ENCODE data around the gene ATG4C.

Gene ATG4C

DNA sequence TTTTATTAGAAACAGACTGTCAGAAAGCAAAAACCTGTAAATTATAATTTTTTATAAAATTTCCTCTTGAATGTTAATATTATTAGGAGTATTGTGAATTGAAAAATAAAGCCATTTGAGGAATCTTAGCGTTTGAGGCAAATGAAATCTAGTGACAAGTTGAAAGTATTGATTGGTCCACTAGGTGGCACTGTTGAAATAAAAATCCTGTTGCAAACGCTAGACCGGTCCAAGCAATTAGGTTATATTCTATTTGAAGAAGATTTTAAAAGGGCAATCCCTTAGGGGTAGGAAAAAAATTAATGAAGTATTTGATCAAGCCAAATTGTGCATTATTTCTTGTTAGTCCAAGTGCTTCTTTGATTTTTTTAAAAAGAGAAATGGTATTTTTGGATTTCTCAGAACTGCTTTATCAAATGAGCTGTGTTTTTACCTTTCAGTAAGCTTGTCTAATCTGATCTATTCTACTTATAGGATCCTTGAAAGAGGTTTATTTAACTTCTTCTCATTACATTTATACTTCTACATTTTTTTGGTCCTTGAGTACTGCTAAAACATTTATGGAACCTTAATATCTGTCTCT is 57.7 kb downstream of the ATG4C start:
- H3K36me3 Mint-ChIP-seq (ENCODE audit: low read depth), result peaks cover 9% of the 10 kb centered on the region
- H3K4me3 Mint-ChIP-seq, result no peak overlapping the region
- H3K27me3 Mint-ChIP-seq, result no peaks in the 10 kb centered on the region
- intact Hi-C loops (cut with micrococcal nuclease), result loop anchor here (10.0 kb wide), 1 partner anchor 693 kb away; no protein-coding TSS in a partner anchor
- H3K9me3 Mint-ChIP-seq, result no peaks in the 10 kb centered on the region
- H3K4me1 Mint-ChIP-seq (ENCODE audit: low read depth), result no peaks in the 10 kb centered on the region
- H3K27ac Mint-ChIP-seq, result no peak overlapping the region

DNA sequence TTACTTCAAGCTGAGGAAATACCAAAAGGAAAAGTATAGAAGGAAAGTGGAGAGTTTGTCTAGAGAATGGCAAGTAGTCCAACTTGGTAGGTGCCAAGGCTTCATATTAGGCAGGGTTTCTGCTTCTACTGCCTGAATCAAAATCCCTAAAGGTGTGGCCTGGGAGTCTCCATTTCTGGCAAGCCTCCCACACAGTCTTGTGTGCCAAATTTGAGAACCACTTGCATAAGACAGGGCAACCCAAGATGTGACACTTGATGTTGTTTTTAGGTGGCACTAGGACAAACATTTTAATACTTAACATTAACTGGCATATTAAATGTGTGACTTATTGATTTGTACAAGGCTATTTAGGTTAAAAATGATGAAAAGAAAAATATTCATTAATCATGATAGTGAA is 60.1 kb downstream of the ATG4C start:
- H3K36me3 Mint-ChIP-seq (ENCODE audit: low read depth), result peaks cover 3% of the 10 kb centered on the region
- H3K27me3 Mint-ChIP-seq, result no peaks in the 10 kb centered on the region
- intact Hi-C loops (cut with micrococcal nuclease), result loop anchor here (10.0 kb wide), 1 partner anchor 691 kb away; no protein-coding TSS in a partner anchor
- no peaks in the 10 kb centered on the region for H3K9me3 Mint-ChIP-seq
- no peak overlapping the region for H3K4me3 Mint-ChIP-seq
- H3K4me1 Mint-ChIP-seq (ENCODE audit: low read depth), result no peaks in the 10 kb centered on the region
- no peak overlapping the region for H3K27ac Mint-ChIP-seq

DNA sequence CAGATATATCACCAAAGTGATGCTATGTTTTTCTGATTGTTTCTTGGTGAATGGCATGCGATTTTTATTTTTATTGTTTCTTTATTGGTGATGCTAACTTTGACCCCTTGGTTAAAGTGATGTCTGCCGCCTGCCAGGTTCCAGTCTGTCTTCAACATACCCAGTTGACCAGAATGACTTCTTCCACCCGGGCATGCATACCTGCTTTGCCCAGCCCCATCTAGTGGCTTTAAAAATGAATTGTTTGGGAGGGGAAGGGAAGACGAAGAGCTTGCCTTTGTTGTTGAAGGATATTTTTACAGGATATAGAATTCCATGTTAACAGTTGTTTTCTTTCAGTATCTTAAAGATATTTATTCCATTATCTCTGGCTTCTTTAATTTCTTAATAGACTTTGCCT is 65.1 kb downstream of the ATG4C start:
- Mint-ChIP-seq H3K4me3 (no peak overlapping the region), H3K27me3 (no peaks in the 10 kb centered on the region), H3K27ac (no peak overlapping the region), H3K4me1 (ENCODE audit: low read depth) (no peaks in the 10 kb centered on the region), H3K36me3 (ENCODE audit: low read depth) (peaks cover 47% of the 10 kb centered on the region), H3K9me3 (no peaks in the 10 kb centered on the region)
- intact Hi-C loops (cut with micrococcal nuclease), result loop anchor here (10.0 kb wide), 1 partner anchor 686 kb away; no protein-coding TSS in a partner anchor

DNA sequence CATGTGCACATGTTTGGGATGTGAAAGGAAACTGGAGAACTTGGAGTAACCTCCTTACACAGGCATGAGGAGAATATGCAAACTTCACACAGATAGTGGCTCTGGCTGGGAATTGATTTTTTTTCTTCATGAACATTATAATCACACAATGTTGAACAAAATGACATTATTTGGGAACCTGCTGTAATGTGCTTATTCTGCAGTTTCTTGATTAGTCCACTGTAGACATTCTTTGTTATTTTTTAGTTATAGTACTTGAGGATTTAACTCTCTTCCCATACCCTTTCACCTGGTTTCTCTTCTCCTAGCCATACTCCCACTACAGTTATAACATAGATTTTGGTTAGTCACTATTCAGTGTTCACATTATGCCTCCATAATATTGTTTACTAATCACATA is 68.3 kb downstream of the ATG4C start:
- Mint-ChIP-seq H3K4me3 (no peak overlapping the region), H3K27me3 (no peaks in the 10 kb centered on the region)

DNA sequence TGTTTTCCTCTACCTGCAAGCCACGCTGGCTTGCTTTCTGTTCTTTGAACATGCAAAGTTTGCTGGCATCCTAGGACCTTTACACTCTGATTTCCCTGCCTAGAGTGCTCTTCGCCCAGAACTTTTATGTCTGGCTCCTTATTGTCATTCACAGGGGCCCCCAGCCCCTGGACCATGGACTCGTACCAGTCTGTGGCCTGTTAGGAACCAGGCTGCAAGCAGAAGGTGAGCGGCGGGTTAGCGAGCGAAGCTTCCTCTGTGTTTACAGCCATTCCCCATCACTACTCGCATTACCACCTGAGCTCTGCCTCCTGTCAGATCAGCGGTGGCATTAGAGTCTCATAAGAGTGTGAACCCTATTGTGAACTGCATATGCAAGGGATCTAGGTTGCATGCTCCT is 73.0 kb downstream of the ATG4C start:
- H3K27me3 Mint-ChIP-seq, result no peaks in the 10 kb centered on the region
- intact Hi-C loops (cut with micrococcal nuclease), result no loop called here

More for the DNA sequence above, 68.3 kb downstream of the ATG4C start:
- Mint-ChIP-seq H3K36me3 (ENCODE audit: low read depth) (peaks cover 79% of the 10 kb centered on the region), H3K9me3 (no peaks in the 10 kb centered on the region), H3K27ac (no peak overlapping the region), H3K4me1 (ENCODE audit: low read depth) (no peaks in the 10 kb centered on the region)
- intact Hi-C loops (cut with micrococcal nuclease), result no loop called here

DNA sequence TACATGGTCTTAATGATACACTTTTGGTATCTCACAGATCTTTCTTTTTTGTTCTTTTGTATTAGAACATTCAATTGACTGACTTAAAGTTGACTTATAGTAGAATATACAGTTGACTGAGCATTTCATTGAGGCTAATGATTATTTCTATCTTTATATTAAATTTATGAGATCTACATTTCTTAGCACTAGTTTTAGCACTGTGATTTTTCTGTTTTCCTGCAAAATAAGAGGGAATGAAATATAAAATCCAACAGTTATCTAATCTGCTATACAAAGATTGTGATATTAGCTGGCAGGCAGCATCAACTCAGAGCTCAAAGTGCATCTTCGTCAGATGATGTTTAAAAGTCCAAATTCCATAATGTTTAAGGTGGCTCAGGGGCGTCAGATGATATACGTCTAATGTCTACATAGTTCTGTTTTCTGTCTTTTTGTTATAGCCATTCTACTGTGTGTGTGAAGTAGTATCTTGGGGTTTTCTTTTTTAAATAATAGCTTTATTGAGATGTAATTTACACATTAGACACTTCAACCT is 85.4 kb downstream of the ATG4C start:
- peaks cover 53% of the 10 kb centered on the region for H3K27me3 Mint-ChIP-seq
- peaks cover 15% of the 10 kb centered on the region for H3K4me1 Mint-ChIP-seq (ENCODE audit: low read depth)
- peaks cover 1% of the 10 kb centered on the region for H3K36me3 Mint-ChIP-seq (ENCODE audit: low read depth)
- intact Hi-C loops (cut with micrococcal nuclease), result no loop called here
- H3K27ac Mint-ChIP-seq, result no peak overlapping the region
- H3K4me3 Mint-ChIP-seq, result no peak overlapping the region
- no peaks in the 10 kb centered on the region for H3K9me3 Mint-ChIP-seq

More for the DNA sequence above, 73.0 kb downstream of the ATG4C start:
- peaks cover 71% of the 10 kb centered on the region for H3K36me3 Mint-ChIP-seq (ENCODE audit: low read depth)
- H3K27ac Mint-ChIP-seq, result no peak overlapping the region
- no peaks in the 10 kb centered on the region for H3K9me3 Mint-ChIP-seq
- H3K4me3 Mint-ChIP-seq, result no peak overlapping the region
- no peaks in the 10 kb centered on the region for H3K4me1 Mint-ChIP-seq (ENCODE audit: low read depth)

DNA sequence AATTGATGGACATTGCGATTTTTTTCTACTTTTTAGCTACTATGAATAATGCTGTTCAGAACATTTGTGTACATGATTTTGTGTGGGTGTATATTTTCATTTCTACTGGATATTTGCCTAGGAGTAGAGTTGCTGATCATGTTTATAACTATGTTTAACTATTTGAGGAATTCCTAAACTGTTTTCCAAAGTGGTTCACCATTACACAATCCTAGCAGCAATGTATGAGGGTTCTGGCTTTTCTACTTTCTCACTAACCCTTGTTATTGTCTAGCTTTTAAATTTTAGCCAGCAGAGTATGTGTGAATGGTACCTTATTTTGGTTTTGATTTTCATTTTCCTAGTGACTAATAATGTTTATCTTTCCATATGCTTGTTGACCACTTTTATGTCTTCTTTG is 86.2 kb downstream of the ATG4C start:
- Mint-ChIP-seq H3K4me1 (ENCODE audit: low read depth) (peaks cover 15% of the 10 kb centered on the region), H3K36me3 (ENCODE audit: low read depth) (no peaks in the 10 kb centered on the region), H3K4me3 (no peak overlapping the region), H3K27me3 (peaks cover 58% of the 10 kb centered on the region), H3K9me3 (no peaks in the 10 kb centered on the region), H3K27ac (no peak overlapping the region)
- intact Hi-C loops (cut with micrococcal nuclease), result no loop called here

DNA sequence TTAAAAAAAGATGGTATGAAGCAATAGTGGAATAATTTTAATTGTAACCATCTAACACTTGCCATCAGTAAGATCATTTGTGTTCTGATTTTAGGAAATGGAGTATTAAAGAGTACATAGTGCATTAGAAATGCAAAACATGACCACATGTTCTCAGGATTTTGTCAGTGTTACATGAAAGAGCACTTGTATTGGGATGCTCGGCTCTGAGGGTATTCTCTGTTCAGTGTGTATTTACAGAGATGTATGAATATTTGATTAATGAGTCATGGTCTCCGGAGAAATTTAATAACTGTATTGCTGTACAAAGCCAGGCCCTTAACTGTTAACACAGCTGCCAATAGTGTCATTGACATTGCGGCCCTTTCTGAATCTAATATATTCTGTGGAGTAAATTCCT is 91.7 kb downstream of the ATG4C start:
- H3K36me3 Mint-ChIP-seq (ENCODE audit: low read depth), result no peaks in the 10 kb centered on the region
- H3K27me3 Mint-ChIP-seq, result peaks cover 71% of the 10 kb centered on the region
- H3K4me1 Mint-ChIP-seq (ENCODE audit: low read depth), result no peaks in the 10 kb centered on the region
- H3K4me3 Mint-ChIP-seq, result no peak overlapping the region
- intact Hi-C loops (cut with micrococcal nuclease), result no loop called here
- peaks cover 7% of the 10 kb centered on the region for H3K9me3 Mint-ChIP-seq
- H3K27ac Mint-ChIP-seq, result no peak overlapping the region

DNA sequence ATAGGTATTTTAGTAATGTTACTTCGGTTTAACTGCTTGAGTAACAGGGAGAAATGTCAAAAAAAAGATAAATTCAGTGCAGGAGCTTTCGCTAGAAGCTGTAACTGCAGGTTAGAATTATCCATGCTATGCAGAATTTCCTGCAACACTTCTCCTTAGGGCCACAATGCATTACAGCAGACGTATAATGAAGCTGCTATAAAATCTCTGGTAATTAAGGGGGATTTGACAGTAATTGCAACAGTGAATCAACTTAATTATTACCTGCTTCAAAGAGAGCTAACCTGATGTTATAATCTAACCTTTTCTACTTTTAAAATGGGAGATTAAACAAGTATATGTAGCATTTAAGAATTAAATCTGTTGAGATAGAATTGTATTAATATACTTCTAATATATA is 92.6 kb downstream of the ATG4C start:
- Mint-ChIP-seq H3K36me3 (ENCODE audit: low read depth) (no peaks in the 10 kb centered on the region), H3K4me1 (ENCODE audit: low read depth) (no peaks in the 10 kb centered on the region), H3K9me3 (peaks cover 7% of the 10 kb centered on the region), H3K27me3 (peaks cover 66% of the 10 kb centered on the region), H3K27ac (no peak overlapping the region), H3K4me3 (no peak overlapping the region)
- intact Hi-C loops (cut with micrococcal nuclease), result no loop called here

DNA sequence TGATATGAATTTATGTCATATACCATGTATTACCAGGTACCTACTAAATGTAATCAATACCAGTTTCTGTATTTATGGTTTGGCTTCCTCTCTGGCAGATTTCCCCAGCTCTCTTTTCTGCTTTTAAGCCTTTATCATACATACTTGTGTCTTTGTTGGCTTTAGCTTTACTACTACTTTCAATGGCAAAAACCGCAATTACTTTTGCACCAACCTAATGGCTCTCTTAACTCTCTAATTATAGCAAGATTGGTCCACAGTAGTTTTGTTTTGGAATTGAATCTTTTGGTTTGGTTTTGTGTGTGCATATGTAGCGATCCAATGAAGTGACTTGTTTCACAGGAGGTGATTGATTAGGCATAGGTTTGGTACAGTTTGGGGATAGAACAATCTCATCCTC is 93.6 kb downstream of the ATG4C start:
- H3K36me3 Mint-ChIP-seq (ENCODE audit: low read depth), result no peaks in the 10 kb centered on the region
- intact Hi-C loops (cut with micrococcal nuclease), result no loop called here
- H3K4me1 Mint-ChIP-seq (ENCODE audit: low read depth), result no peaks in the 10 kb centered on the region
- H3K4me3 Mint-ChIP-seq, result no peak overlapping the region
- peaks cover 63% of the 10 kb centered on the region for H3K27me3 Mint-ChIP-seq
- peaks cover 7% of the 10 kb centered on the region for H3K9me3 Mint-ChIP-seq
- no peak overlapping the region for H3K27ac Mint-ChIP-seq

DNA sequence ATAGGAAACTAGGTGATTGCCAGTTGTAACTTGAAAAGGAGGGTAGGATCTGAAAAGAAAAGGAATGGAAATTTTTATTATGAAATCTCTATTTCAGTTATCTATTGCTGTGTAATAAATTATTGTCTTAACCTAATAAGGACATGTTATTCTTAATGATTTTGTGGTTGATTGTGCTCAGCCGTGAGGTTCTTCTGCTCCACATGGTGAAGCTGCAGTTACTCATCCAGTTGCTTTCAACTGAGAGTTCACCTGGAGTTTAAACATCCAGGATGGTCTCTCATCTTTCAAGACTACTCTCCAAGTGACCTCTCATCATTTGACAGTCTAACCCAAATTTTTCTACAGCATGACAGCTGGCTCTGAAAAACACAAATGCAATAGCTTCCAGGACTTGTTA is 96.0 kb downstream of the ATG4C start:
- H3K9me3 Mint-ChIP-seq, result peaks cover 7% of the 10 kb centered on the region
- H3K27me3 Mint-ChIP-seq, result peaks cover 60% of the 10 kb centered on the region
- no peak overlapping the region for H3K4me3 Mint-ChIP-seq
- intact Hi-C loops (cut with micrococcal nuclease), result no loop called here
- H3K36me3 Mint-ChIP-seq (ENCODE audit: low read depth), result no peaks in the 10 kb centered on the region
- H3K4me1 Mint-ChIP-seq (ENCODE audit: low read depth), result no peaks in the 10 kb centered on the region
- no peak overlapping the region for H3K27ac Mint-ChIP-seq

DNA sequence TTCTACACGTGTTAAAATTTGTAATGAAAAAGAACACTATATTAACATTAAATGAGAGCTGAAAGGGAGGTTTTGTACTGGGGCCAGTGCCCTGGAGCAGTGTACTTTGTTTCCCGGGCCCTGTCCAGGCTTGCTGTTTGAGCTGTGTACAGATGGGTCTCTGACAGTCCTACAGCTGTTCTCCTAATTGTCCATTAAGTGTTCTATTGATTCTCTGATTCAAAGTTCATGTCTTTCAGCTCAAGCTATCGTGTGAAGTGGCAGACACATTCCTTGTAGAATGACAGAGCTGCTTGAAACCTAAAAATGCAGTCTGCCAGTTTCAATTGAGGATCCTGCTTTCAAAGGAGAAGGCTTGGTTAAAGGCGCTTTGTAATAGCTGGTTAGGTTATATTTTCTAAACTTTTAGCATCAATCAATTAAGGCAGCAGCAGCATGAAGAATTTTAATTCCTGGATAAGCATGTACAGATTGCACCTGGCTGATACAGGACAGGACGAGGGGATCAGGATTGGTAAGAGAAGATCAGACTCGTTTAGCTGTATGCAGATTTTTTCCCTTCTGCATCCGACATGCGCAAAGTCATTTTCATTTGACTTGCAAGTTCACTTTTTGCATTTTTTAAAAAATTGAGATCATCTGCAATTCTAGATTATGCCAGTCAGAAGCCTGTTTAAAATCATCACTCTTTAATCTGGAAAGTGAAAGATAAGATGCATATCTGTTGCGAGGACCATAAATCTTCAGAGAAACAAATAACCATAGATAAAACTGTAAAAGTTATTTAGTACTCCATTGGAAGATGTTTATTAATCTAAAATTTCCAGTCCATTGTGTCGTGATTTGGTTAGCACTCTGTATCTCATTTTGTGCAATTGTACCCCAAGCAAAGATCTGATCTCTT is 98.5 kb downstream of the ATG4C start:
- Mint-ChIP-seq H3K27ac (no peak overlapping the region), H3K4me3 (no peak overlapping the region), H3K9me3 (peaks cover 7% of the 10 kb centered on the region), H3K4me1 (ENCODE audit: low read depth) (no peaks in the 10 kb centered on the region), H3K27me3 (peaks cover 68% of the 10 kb centered on the region), H3K36me3 (ENCODE audit: low read depth) (no peaks in the 10 kb centered on the region)
- intact Hi-C loops (cut with micrococcal nuclease), result no loop called here

DNA sequence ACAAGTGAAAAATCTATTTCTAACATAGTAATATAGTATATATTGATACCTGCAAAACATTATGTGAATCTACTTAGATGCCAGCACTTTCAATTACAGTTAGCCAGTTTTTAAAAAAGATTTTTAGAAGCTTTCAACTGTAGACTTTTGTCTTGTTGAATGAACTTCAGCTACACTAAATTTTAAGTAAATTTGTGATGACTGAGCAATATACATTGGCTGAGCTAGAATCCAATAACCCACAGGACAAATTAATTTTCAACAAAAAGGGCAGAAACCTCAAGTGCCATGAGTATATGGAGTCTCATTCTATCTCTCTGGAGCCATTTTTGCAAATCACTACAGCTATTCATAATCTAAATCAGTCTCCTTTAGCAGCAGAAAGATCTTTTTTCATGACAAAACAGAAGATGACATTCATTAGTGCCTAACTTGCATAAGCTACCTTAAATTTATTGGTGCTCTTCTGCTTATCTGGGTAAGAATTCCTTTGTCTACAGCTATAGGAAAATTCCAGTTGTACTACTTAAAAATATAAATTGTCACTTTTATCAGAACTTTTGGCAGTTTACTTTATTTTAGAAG is 100.3 kb downstream of the ATG4C start:
- Mint-ChIP-seq H3K4me3 (no peak overlapping the region), H3K36me3 (ENCODE audit: low read depth) (no peaks in the 10 kb centered on the region), H3K27me3 (peaks cover 54% of the 10 kb centered on the region), H3K9me3 (peaks cover 7% of the 10 kb centered on the region), H3K27ac (no peak overlapping the region), H3K4me1 (ENCODE audit: low read depth) (no peaks in the 10 kb centered on the region)
- intact Hi-C loops (cut with micrococcal nuclease), result no loop called here
